ENCODE data around the gene DGKQ.
A peak's percentile ranks its signal among the peaks of the same experiment; 100 is the strongest.

DGKQ gene

DNA sequence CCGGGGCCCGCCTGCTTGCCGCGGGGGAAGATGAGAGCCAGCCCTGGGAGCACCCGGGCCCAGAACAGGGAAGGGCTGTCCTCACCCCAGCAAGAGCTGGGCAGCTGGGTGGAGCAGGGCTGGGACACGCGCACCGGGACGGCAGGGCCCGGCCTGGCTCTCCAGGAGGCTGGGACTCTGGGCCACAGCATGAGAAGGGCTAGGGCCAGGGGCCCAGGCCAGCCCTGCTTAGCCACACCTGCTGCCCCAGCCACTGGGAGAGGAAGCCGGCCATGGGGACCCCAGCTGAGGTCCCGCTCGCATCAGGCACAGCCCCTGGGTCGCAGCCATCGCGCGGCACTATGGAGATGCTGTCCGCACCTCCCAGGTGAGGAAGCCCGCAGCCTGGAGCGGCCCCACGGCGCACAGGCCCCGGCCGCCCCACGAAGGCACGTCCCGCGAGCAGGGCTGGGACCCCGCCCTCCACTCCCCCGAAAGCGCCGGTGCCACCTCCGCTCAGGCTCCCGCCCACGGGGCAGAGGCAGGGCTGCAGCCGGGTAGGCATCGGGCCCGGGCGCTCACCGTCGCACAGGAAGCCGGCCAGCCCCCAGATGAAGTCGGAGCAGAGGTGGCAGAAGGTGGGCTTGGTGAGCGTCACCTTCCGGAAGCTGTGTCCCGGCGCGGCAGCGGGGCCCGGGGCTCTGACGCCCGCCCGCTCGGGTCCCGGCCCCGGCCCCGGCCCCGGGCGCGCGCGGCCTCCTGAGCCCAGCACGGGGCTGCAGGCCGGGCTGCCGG, 531 bp downstream of the DGKQ start:
- DNase-seq = peak; percentile 62

- DNase-seq = no peak
These were observed 1.5 kb downstream of the DGKQ start for GRCh38 chr4:971666-972500.

- DNase-seq = peak; percentile 30
These were observed 2.4 kb downstream of the DGKQ start for GRCh38 chr4:970854-971520.

DNA sequence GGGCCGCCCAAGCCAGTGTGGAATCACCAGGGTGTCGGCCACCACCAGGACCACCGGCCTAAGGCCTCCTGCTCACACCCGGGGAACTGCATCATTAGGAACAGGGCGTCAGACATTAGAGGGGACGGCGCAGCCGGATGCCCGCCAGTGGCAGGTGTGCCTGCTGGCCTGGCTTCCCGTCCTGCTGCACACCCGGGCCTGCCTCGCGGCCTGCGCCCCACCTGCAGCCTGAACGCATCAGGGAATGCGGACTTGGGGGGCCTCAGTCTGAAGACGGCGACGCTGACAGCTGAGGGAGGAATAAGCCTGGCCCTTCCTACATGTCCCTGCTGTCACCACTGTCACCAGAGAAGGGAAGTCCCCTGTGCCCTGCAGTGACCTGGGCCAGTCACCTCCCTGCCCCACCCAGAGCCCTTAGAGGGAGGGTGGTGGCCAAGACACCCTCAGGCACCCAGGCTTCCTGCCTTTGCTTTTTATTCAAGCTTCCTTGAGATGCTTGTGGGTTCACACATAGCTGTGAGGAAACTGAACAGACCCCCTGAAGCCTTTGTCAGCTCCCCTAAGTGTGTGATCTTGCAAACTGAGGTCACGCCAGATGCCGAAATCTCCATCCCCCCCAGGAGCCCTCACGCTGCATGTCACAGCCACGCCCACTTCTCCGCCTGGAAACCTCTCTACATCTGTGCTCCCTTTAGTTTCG, 3.2 kb downstream of the DGKQ start:
- DNase-seq = peak; percentile 45

DNA sequence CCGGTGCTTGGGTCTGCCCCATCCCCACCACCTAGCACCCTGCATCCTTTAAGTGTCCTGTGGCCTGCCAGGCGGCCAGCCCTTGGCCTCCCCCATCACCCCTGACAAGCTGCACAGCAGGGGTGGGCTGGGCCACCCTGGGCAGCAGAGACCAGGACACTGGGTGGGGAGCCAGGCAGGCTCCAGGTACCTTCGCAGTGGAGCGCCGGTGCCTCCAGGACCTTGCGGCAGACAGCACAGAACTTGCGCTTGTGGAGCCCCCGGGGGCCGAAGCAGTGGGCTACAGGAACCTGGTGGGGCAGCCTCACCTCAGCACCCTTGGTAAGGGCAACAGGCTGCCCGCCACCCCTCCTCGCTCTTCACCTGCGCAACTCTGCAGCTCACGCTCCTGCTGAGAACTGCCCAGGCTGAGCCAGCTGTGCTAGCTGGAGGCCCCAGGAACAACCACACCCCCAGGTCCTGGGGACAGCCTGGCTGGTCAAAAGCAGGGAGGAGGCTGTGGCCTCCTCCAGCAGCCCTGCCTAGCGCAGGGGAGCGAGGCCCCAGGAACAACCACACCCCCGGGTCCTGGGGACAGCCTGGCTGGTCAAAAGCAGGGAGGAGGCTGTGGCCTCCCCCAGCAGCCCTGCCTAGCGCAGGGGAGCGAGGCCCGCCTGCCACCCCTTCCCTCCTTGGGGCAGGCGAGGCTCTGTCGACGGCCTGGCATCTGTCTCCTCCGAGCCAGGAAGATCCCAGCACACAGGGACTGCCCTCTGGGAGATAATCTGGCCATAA, 4.6 kb downstream of the DGKQ start:
- DNase-seq = no peak

GRCh38 chr4:968221-968620, 5.1 kb downstream of the DGKQ start:
- no peak for DNase-seq

GRCh38 chr4:967113-968104, 6.0 kb downstream of the DGKQ start:
- no peak for DNase-seq

DNA sequence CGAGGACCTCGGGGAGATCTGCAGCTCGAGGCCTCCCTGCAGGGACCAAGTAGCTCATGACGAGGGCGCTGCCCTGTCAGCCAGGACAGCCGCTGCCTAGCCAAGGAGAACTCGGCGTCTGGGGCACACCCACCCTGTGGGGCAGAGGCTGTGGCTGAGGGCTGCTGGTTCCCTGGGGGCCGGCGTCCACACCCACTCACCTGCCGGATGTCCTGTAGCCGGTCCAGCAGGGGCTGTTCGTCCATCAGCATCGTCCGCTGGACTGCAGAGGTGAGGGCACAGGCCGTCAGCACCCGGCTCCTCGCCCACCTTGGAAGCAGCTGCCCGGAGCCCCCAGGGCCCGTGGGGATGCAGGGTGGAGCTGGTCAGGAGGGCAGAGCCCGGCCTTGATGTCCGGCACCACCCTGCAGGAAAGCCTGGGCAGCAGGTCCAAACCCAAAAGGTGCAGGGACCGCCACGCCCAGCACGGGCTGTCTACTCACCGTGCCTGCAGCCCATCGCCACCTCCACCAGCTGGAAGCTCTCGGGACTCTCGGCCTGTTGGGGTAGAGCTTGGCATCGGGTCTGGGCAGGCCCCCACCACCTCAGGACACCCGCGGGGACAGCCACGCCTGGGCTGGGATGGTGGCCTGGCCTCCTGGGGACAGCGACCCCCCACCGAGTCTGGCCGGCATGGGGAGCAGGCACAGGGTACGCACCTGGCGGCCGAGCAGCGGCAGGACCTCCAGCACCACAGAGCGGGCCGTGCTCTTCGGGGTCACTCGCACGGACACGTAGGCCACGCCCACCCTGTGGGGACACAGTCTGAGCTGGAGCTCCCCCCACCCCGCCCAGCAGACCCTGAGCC, 6.9 kb downstream of the DGKQ start:
- no peak for DNase-seq

DNA sequence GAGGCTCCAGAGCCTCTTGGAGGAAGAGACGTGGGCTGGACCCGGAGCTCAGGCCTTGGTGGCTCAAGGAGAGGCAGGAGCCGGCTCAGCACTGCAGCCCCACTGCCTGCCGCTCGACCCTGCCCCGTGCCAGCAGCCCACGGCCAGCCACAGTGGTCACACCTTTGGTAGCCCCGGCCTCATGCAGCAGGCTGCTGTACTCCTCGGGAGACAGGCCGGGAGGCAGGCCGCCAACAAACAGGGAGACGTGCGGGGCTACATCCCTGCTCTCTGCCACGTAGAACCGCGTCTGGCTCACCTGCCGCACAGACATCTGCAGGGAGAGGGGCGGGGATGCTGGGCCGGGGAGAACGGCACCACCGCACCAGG, 7.6 kb downstream of the DGKQ start:
- DNase-seq = no peak

DNA sequence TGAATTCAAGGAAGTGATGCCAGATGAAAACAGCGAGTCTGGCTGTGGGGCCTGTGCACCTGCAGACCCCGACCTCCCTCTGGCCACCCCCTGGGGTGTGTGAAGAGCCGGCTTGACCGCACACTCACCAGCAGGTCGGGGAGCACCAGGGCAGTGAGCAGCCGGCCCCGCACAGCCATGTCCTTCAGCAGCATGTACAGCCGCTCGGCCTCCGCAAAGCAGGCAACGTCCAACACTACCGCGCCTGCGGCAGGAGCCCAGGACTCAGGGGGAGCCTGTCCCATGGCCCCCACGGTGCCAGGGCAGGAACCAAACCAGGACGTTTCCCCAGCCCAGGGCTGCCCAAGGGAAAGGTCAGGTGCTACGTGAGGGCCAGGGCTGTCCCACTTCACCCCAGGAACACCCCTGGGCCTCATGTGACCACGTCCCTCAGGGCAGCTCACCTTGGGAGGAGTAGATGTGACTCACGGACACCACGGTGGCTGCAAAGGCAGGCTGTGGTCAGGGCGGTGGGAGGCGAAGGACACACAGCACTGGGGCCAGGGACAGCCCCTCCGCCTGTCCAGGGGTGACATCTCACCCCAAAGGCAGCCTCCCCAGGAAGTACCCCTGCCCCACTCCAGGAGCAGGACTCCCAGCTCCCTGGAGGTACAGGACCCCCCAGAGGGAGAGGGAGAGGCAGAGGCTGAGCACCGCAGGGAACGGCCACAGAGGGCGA, 8.2 kb downstream of the DGKQ start:
- no peak for DNase-seq

DNA sequence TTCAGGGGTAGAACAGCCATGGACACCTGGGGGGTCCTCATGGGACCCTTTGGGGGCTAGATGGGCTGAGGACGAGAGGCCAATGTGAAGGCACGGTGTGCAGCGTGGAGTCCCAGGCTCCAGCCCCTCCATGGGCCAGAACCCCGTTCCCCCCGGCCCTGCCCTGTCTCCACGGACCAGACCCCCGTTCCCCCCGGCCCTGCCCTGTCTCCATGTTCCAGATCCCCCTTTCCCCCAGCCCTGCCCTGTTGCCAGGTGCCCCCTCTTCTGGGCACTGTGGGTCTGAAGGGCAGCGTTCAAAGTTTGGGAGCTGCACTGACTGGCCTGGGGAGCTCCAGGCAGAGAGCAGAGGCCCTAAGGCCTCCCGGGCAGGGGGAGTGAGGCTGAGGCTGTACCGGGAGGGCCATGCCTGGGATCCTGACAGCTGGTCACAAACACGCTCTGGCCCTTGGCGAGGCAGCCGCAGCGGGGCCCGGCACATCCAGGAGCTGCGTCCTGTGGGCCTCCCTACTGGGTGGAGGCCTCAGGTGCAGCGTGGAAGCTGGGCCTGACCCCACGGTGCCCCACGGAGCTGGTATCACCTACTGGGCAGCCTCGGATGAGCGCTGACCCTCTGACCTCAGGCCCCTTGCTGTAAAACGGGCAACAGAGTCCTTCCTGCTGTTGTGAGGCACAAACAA, 8.9 kb downstream of the DGKQ start:
- DNase-seq = no peak

DNA sequence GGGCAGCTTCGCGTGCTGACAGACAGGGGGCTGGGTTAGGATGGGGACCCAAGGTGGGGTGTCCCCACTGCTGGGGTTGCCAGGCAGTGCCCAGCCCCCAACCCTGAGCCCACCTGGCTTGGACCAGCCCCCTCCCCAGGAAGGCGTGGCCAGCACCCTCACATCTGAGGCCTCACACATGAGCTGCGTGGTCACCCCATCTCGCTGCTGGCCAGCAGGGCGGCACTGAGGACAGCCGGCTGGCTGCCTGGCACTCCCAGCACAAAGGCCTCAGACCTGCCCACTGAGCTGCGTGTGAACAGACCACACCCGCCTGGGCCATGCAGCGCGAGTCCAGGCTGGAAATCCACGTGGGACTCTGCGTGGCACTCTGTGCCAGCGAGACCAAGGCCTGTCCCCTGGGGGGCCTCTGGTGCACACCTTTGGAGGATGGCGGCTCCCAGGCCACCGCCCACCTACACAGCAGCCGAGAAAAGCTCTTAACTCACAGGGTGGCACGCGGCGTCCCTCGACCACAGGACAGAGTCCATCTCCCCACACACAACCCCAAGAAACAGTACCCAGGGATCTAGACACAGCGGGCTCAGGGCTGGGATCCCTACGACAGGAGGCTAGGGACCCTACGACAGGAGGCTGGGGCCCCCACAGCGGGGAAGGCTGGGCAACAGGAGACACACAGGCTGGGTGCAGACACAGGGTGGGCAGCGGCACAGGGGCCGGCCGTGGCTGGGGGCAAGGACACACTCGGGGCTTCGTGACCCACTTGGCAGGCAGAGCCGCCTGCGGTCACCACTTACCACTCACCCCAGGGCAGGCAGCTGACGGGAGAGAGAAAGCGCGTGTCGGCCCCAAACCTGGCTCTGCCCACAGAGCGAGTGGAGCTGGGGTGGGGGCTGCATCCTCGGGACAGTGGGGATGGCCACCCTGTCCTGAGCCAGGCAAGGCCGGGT, 9.8 kb downstream of the DGKQ start:
- DNase-seq = no peak

DNA sequence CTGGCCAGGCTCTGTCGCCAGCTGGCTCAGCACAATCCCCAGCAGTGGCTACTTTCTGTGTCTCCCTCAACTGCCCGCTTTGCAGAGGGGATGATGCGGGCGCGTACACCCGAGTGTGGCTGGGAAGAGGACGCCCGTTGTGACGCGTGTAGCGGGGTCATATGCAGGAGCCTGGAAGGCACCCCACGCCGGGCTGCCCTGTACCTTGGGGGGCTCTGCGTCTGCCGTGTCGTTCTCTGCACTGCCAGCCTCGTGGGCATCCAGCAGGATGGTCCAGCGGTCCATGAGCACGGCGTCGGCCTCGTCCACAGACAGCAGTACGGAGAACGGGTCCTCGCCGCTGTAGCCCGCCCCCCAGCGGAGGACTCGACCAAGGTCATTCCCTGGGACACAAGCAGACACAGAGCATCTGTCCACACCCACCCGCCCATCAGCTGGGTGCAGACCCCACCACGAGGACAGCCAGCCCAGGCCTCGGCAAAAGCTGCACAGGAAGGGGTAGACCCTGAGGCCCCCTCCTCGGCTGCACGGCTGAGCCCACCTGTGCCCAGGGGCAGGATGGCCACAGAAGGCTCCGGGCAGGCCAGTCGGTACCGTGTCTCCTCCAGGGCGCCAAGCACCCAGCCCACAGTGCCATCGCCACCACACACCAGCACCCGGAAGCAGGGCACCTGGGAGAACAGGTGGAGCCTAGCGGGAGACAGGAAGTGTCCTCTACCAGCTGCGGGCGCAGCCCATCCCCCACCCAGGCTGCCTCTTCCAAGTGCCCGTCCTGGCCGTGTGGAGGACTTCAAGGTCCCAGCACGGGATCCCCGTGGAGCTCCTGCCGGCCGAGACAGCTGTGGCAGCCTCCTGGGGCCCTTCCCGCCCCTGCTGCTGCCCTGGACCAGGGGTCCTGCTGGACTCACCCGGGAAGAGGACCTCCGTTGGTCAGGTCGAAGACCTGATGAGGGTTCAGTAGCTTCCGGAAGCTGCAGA, 10.8 kb downstream of the DGKQ start:
- no peak for DNase-seq

GRCh38 chr4:961351-962230, 11.8 kb downstream of the DGKQ start:
- no peak for DNase-seq

Measured in activated gamma-delta T cell (primary cell).